CD4-positive, alpha-beta memory T cell (primary cell): Measurements from ENCODE around the gene RUNDC1. TPM values are rescaled to one million over a fixed set of nuclear protein-coding genes. Genes with fewer than 3 reads are reported as not detected.

Source experiments
- CTCF ChIA-PET: fragments of 350-600 bp; sonication (Branson Sonifier 250); formaldehyde crosslinking; loops from one replicate; lab custom pipeline; 2021; ENCODE audit warnings: inconsistent platforms; ENCODE audit not compliant: partially characterized antibody; lab: Charles Lee
- POLR2A ChIA-PET: fragments of 350-600 bp; sonication (Branson Sonifier 250); formaldehyde crosslinking; loops from one replicate; lab custom pipeline; 2021; ENCODE audit not compliant: partially characterized antibody; lab: Charles Lee
- DNase-seq, 5 donors: peaks; one replicate each; pipeline versions ENCODE4 v3.0.0 to v3.0.0-alpha.2; 2020 to 2022; ENCODE audit warnings: mixed read lengths in 1 of 5
- H3K27ac ChIP-seq: one replicate; pipeline ENCODE4 v1.7.0; 2013; ENCODE audit warnings: low read depth, low read length
- H3K27me3 ChIP-seq: 2 replicates; pipeline ENCODE4 v1.7.0; 2013; ENCODE audit warnings: mild to moderate bottlenecking, low read length, moderate library complexity; ENCODE audit not compliant: insufficient read depth
- H3K36me3 ChIP-seq: 2 replicates; pipeline ENCODE4 v1.7.0; 2013; ENCODE audit warnings: mild to moderate bottlenecking, low read length, moderate library complexity; ENCODE audit not compliant: insufficient read depth
- H3K4me1 ChIP-seq: 2 replicates; pipeline ENCODE4 v1.7.0; 2013; ENCODE audit warnings: mild to moderate bottlenecking, low read length, moderate library complexity; ENCODE audit not compliant: insufficient read depth
- H3K4me3 ChIP-seq, 2 donors: one replicate each; pipeline ENCODE4 v1.7.0; 2013; ENCODE audit warnings: low read length in 2 of 2, mild to moderate bottlenecking in 1 of 2
- H3K9me3 ChIP-seq, 2 donors: one replicate each; pipeline ENCODE4 v1.7.0; 2013; ENCODE audit warnings: low read length in 2 of 2, control low read depth in 1 of 2; ENCODE audit not compliant: control insufficient read depth in 1 of 2
- H3K27ac Mint-ChIP-seq, 7 donors: one replicate each; pipeline ENCODE4 v1.8.0; 2020 to 2021; ENCODE audit warnings: mixed read lengths in 7 of 7, mild to moderate bottlenecking in 6 of 7, inconsistent platforms in 3 of 7, moderate library complexity in 3 of 7
- H3K27me3 Mint-ChIP-seq, 2 donors: one replicate each; pipeline ENCODE4 v1.8.0; 2020 to 2021; ENCODE audit warnings: mixed read lengths in 2 of 2
- H3K36me3 Mint-ChIP-seq, 2 donors: one replicate each; pipeline ENCODE4 v1.8.0; 2020 to 2021; ENCODE audit warnings: mixed read lengths in 2 of 2, inconsistent platforms in 1 of 2, mild to moderate bottlenecking in 1 of 2
- H3K4me1 Mint-ChIP-seq, 4 donors: one replicate each; pipeline ENCODE4 v1.8.0; 2020 to 2021; ENCODE audit warnings: mixed read lengths in 4 of 4, mild to moderate bottlenecking in 1 of 4
- H3K4me3 Mint-ChIP-seq, 8 donors: one replicate each; pipeline ENCODE4 v1.8.0; 2020 to 2021; ENCODE audit warnings: mixed read lengths in 8 of 8, mild to moderate bottlenecking in 7 of 8, moderate library complexity in 6 of 8, inconsistent platforms in 3 of 8
- H3K9me3 Mint-ChIP-seq, 8 donors: one replicate each; pipeline ENCODE4 v1.8.0; 2020 to 2021; ENCODE audit warnings: mixed read lengths in 8 of 8, mild to moderate bottlenecking in 5 of 8, inconsistent platforms in 3 of 8, moderate library complexity in 1 of 8
- intact Hi-C: fragments of 100-400 bp; cut with micrococcal nuclease; formaldehyde crosslinking; loops from one replicate; pipeline ENCODE4 v1.15.1; 2023
- polyA plus RNA-seq, 2 donors: library from polyadenylated mRNA; unstranded; fragments of 300-500 nt; fragmentation: Illumina TruSeq; gene quantifications; one replicate each; pipeline ENCODE4 v1.2.3, GENCODE V29; 2021
- total RNA-seq, 2 experiments: library from RNA; stranded (reverse); gene quantifications; one replicate each; pipeline ENCODE4 v1.2.3, GENCODE V29; 2021

RUNDC1 gene
- total and polyA plus RNA-seq, 4 experiments from 2014 or later = 12.8 to 25.5 (median 20.9) TPM

- Histone ChIP-seq H3K27ac (no peak overlapping the region), H3K36me3 (peaks cover 23% of the 10 kb centered on the region), H3K27me3 (no peaks in the 10 kb centered on the region), H3K4me1 (peaks cover 9% of the 10 kb centered on the region), H3K4me3 (no peak overlapping the region), H3K9me3 (no peaks in the 10 kb centered on the region)
- POLR2A ChIA-PET = interaction anchor here (0.8 to 2.6 kb wide), 4 partner anchors 8 to 301 kb away, joined by 3 to 11 read pairs (median 3); partner anchors contain the start of genes IFI35, RND2 and RPL27
- Mint-ChIP-seq H3K9me3 (no peaks in the 10 kb centered on the region), H3K4me1 (peaks cover 13 to 35% (median 19%) of the 10 kb centered on the region in 4 donors), H3K27me3 (no peaks in the 10 kb centered on the region), H3K36me3 (peaks cover 6 to 42% of the 10 kb centered on the region in 2 donors), H3K27ac (peak overlapping the region in 4 of 7 donors; percentile 62 to 88 (median 78)), H3K4me3 (no peak overlapping the region)
- CTCF ChIA-PET = interaction anchor here (1.3 kb wide), 1 partner anchor 325 kb away, joined by 4 read pairs; no protein-coding TSS in a partner anchor
- intact Hi-C loops = no loop called here
- no peak for DNase-seq
These were observed 33.8 kb downstream of the RUNDC1 start for GRCh38 chr17:43014020-43014648.

GRCh38 chr17:43014649-43015542, 34.5 kb downstream of the RUNDC1 start:
- Histone ChIP-seq H3K4me3 (no peak overlapping the region), H3K27ac (no peak overlapping the region), H3K27me3 (no peaks in the 10 kb centered on the region), H3K9me3 (no peaks in the 10 kb centered on the region), H3K36me3 (peaks cover 23% of the 10 kb centered on the region), H3K4me1 (peaks cover 16% of the 10 kb centered on the region)
- CTCF ChIA-PET = interaction anchor here (1.3 kb wide), 1 partner anchor 324 kb away, joined by 4 read pairs; no protein-coding TSS in a partner anchor
- no peak for DNase-seq
- intact Hi-C loops = no loop called here
- Mint-ChIP-seq H3K4me1 (peaks cover 18 to 42% (median 25%) of the 10 kb centered on the region in 4 donors), H3K27ac (peak overlapping the region; percentile 39 to 88 (median 74)), H3K9me3 (no peaks in the 10 kb centered on the region), H3K36me3 (peaks cover 6 to 42% of the 10 kb centered on the region in 2 donors), H3K4me3 (no peak overlapping the region), H3K27me3 (no peaks in the 10 kb centered on the region)
- POLR2A ChIA-PET = interaction anchor here (0.8 to 1.2 kb wide), 3 partner anchors 9 to 301 kb away, joined by 3 read pairs; partner anchors contain the start of genes IFI35 and RPL27

GRCh38 chr17:43015579-43015978, 35.2 kb downstream of the RUNDC1 start:
- Histone ChIP-seq H3K27me3 (no peaks in the 10 kb centered on the region), H3K27ac (no peak overlapping the region), H3K9me3 (no peaks in the 10 kb centered on the region), H3K4me3 (no peak overlapping the region), H3K4me1 (peaks cover 21% of the 10 kb centered on the region), H3K36me3 (peaks cover 23% of the 10 kb centered on the region)
- Mint-ChIP-seq H3K4me3 (no peak overlapping the region), H3K27ac (peak overlapping the region in 4 of 7 donors; percentile 5 to 74 (median 56)), H3K36me3 (peaks cover 6 to 38% of the 10 kb centered on the region in 2 donors), H3K9me3 (no peaks in the 10 kb centered on the region), H3K4me1 (peaks cover 19 to 44% (median 26%) of the 10 kb centered on the region in 4 donors), H3K27me3 (no peaks in the 10 kb centered on the region)
- ChIA-PET CTCF (interaction anchor here (1.3 kb wide), 1 partner anchor 324 kb away, joined by 4 read pairs; no protein-coding TSS in a partner anchor), POLR2A (interaction anchor here (1.0 to 1.2 kb wide), 2 partner anchors 9 to 300 kb away, joined by 3 read pairs; partner anchors contain the start of gene IFI35)
- DNase-seq = no peak
- intact Hi-C loops = no loop called here

- Mint-ChIP-seq H3K9me3 (no peaks in the 10 kb centered on the region), H3K27me3 (no peaks in the 10 kb centered on the region), H3K4me3 (no peak overlapping the region), H3K4me1 (peaks cover 19 to 45% (median 28%) of the 10 kb centered on the region in 4 donors), H3K36me3 (peaks cover 6 to 34% of the 10 kb centered on the region in 2 donors), H3K27ac (peak overlapping the region in 2 of 7 donors; percentile 67 to 74)
- no peaks in the 10 kb centered on the region for H3K9me3 ChIP-seq
- no peak overlapping the region for H3K4me3 ChIP-seq
- no peak for DNase-seq
- intact Hi-C loops = no loop called here
- CTCF ChIA-PET = no interaction called here
- POLR2A ChIA-PET = no interaction called here
- no peaks in the 10 kb centered on the region for H3K27me3 ChIP-seq
- no peak overlapping the region for H3K27ac ChIP-seq
- peaks cover 25% of the 10 kb centered on the region for H3K4me1 ChIP-seq
- peaks cover 23% of the 10 kb centered on the region for H3K36me3 ChIP-seq
These were observed 35.9 kb downstream of the RUNDC1 start for GRCh38 chr17:43016216-43016615.

GRCh38 chr17:43018008-43018853, 37.9 kb downstream of the RUNDC1 start:
- peaks cover 33% of the 10 kb centered on the region for H3K4me1 ChIP-seq
- DNase-seq = peak in 4 of 5 donors; percentile 41 to 78 (median 56)
- CTCF ChIA-PET = no interaction called here
- H3K27me3 ChIP-seq = no peaks in the 10 kb centered on the region
- Mint-ChIP-seq H3K4me3 (peak overlapping the region in 5 of 8 donors; percentile 2 to 32 (median 17)), H3K4me1 (peaks cover 18 to 49% (median 30%) of the 10 kb centered on the region in 4 donors), H3K27ac (peak overlapping the region; percentile 62 to 92 (median 81)), H3K9me3 (no peaks in the 10 kb centered on the region), H3K36me3 (peaks cover 0 to 24% of the 10 kb centered on the region in 2 donors), H3K27me3 (no peaks in the 10 kb centered on the region)
- intact Hi-C loops = no loop called here
- POLR2A ChIA-PET = interaction anchor here (0.7 to 5.2 kb wide), 2 partner anchors 20 to 40 kb away, joined by 3 to 26 read pairs; partner anchors contain the start of gene RPL27
- H3K4me3 ChIP-seq = no peak overlapping the region
- H3K27ac ChIP-seq = no peak overlapping the region
- peaks cover 16% of the 10 kb centered on the region for H3K36me3 ChIP-seq
- H3K9me3 ChIP-seq = no peaks in the 10 kb centered on the region

- POLR2A ChIA-PET = interaction anchor here (0.7 to 5.2 kb wide), 2 partner anchors 13 to 20 kb away, joined by 3 to 26 read pairs; partner anchors contain the start of genes IFI35 and RPL27
- no peak overlapping the region for H3K27ac ChIP-seq
- Mint-ChIP-seq H3K27me3 (no peaks in the 10 kb centered on the region), H3K36me3 (peaks cover 0 to 17% of the 10 kb centered on the region in 2 donors), H3K27ac (peak overlapping the region; percentile 62 to 92 (median 81)), H3K9me3 (no peaks in the 10 kb centered on the region), H3K4me3 (peak overlapping the region in 1 of 8 donors; percentile 17), H3K4me1 (peaks cover 18 to 49% (median 32%) of the 10 kb centered on the region in 4 donors)
- no peaks in the 10 kb centered on the region for H3K27me3 ChIP-seq
- no peaks in the 10 kb centered on the region for H3K9me3 ChIP-seq
- no peak for DNase-seq
- intact Hi-C loops = no loop called here
- H3K4me1 ChIP-seq = peaks cover 35% of the 10 kb centered on the region
- CTCF ChIA-PET = no interaction called here
- peaks cover 10% of the 10 kb centered on the region for H3K36me3 ChIP-seq
- no peak overlapping the region for H3K4me3 ChIP-seq
These were observed 38.6 kb downstream of the RUNDC1 start for GRCh38 chr17:43018932-43019331.
